ENCODE measurements around the gene HAL. TPM values are rescaled to one million over a fixed set of nuclear protein-coding genes. Genes with fewer than 3 reads are reported as not detected.
"Not testable (repeated sequence)": the region's sequence is repeated elsewhere in the genome, so short reads cannot be mapped to it uniquely, and the experiment has no call there.

The HAL gene
- total RNA-seq, 1 experiment from 2014 or later = 0.18 TPM

GRCh38 chr12:95978774-95979173 is 17.4 kb downstream of the HAL start:
- Histone ChIP-seq H3K27ac (no peak overlapping the region), H3K9me3 (replicated peaks) (peaks cover 31% of the 10 kb centered on the region), H3K4me3 (no peak overlapping the region), H3K36me3 (no peaks in the 10 kb centered on the region), H3K4me1 (replicated peaks) (peaks cover 11% of the 10 kb centered on the region), H3K27me3 (replicated peaks) (peaks cover 36% of the 10 kb centered on the region)
- peak in 1 of 2 experiments; percentile 58 for DNase-seq (ENCODE audit: low read depth in 1 of 2, low spot score in 2 of 2)

- Histone ChIP-seq H3K4me1 (replicated peaks) (peaks cover 11% of the 10 kb centered on the region), H3K27me3 (replicated peaks) (peaks cover 36% of the 10 kb centered on the region), H3K36me3 (no peaks in the 10 kb centered on the region), H3K9me3 (replicated peaks) (peaks cover 32% of the 10 kb centered on the region), H3K27ac (no peak overlapping the region), H3K4me3 (no peak overlapping the region)
- peak; percentile 61 to 69 for DNase-seq (ENCODE audit: low read depth in 1 of 2, low spot score in 2 of 2)
These were observed 17.8 kb downstream of the HAL start for GRCh38 chr12:95978351-95978750.

GRCh38 chr12:95977764-95978305 is 18.3 kb downstream of the HAL start:
- Histone ChIP-seq H3K9me3 (replicated peaks) (peaks cover 32% of the 10 kb centered on the region), H3K36me3 (no peaks in the 10 kb centered on the region), H3K27me3 (replicated peaks) (peaks cover 36% of the 10 kb centered on the region), H3K4me1 (replicated peaks) (peaks cover 11% of the 10 kb centered on the region), H3K27ac (no peak overlapping the region), H3K4me3 (no peak overlapping the region)
- DNase-seq (ENCODE audit: low read depth in 1 of 2, low spot score in 2 of 2) = peak; percentile 55 to 89

GRCh38 chr12:95976416-95976832 is 19.7 kb downstream of the HAL start:
- Histone ChIP-seq H3K36me3 (no peaks in the 10 kb centered on the region), H3K4me1 (replicated peaks) (peaks cover 11% of the 10 kb centered on the region), H3K27ac (no peak overlapping the region), H3K4me3 (no peak overlapping the region), H3K27me3 (replicated peaks) (peaks cover 26% of the 10 kb centered on the region), H3K9me3 (replicated peaks) (peaks cover 32% of the 10 kb centered on the region)
- peak; percentile 83 to 85 for DNase-seq (ENCODE audit: low read depth in 1 of 2, low spot score in 2 of 2)

GRCh38 chr12:95975491-95975890 is 20.7 kb downstream of the HAL start:
- Histone ChIP-seq H3K27ac (no peak overlapping the region), H3K4me1 (replicated peaks) (peaks cover 11% of the 10 kb centered on the region), H3K4me3 (no peak overlapping the region), H3K9me3 (replicated peaks) (peaks cover 26% of the 10 kb centered on the region), H3K36me3 (no peaks in the 10 kb centered on the region), H3K27me3 (replicated peaks) (peaks cover 19% of the 10 kb centered on the region)
- peak; percentile 59 to 70 for DNase-seq (ENCODE audit: low read depth in 1 of 2, low spot score in 2 of 2)

- H3K4me1 ChIP-seq (replicated peaks) = peaks cover 11% of the 10 kb centered on the region
- H3K9me3 ChIP-seq (replicated peaks) = peaks cover 26% of the 10 kb centered on the region
- peaks cover 10% of the 10 kb centered on the region; the same call in 1 of the 2 replicates for H3K27me3 ChIP-seq (replicated peaks)
- no peak overlapping the region for H3K27ac ChIP-seq
- no peaks in the 10 kb centered on the region for H3K36me3 ChIP-seq
- DNase-seq (ENCODE audit: low read depth in 1 of 2, low spot score in 2 of 2) = peak in 1 of 2 experiments; percentile 50
- H3K4me3 ChIP-seq = no peak overlapping the region
These were observed 21.8 kb downstream of the HAL start for GRCh38 chr12:95974358-95974757.

GRCh38 chr12:95972832-95973456 is 23.2 kb downstream of the HAL start:
- Histone ChIP-seq H3K36me3 (no peaks in the 10 kb centered on the region), H3K27ac (no peak overlapping the region), H3K4me1 (replicated peaks) (peaks cover 11% of the 10 kb centered on the region), H3K4me3 (no peak overlapping the region), H3K27me3 (replicated peaks) (0 out of 2 replicates have a peak, but pooled peaks cover 3% of the 10 kb centered on the region), H3K9me3 (replicated peaks) (peaks cover 25% of the 10 kb centered on the region)
- DNase-seq (ENCODE audit: low read depth in 1 of 2, low spot score in 2 of 2) = no peak

- H3K27me3 ChIP-seq (replicated peaks) = 0 out of 2 replicates have a peak, but pooled peaks cover 3% of the 10 kb centered on the region
- H3K36me3 ChIP-seq = no peaks in the 10 kb centered on the region
- H3K4me1 ChIP-seq (replicated peaks) = peaks cover under 1% of the 10 kb centered on the region
- no peak overlapping the region for H3K4me3 ChIP-seq
- H3K9me3 ChIP-seq (replicated peaks) = peaks cover 10% of the 10 kb centered on the region
- H3K27ac ChIP-seq = no peak overlapping the region
- DNase-seq (ENCODE audit: low read depth in 1 of 2, low spot score in 2 of 2) = no peak
These were observed 25.2 kb downstream of the HAL start for GRCh38 chr12:95970905-95971304.

GRCh38 chr12:95969116-95969515 is 27.0 kb downstream of the HAL start:
- not testable (repeated sequence) for H3K9me3 ChIP-seq (replicated peaks); H3K27ac ChIP-seq; H3K27me3 ChIP-seq (replicated peaks); DNase-seq (ENCODE audit: low read depth in 1 of 2, low spot score in 2 of 2); H3K36me3 ChIP-seq; H3K4me1 ChIP-seq (replicated peaks); H3K4me3 ChIP-seq

- H3K27ac ChIP-seq = no peak overlapping the region
These were observed 28.8 kb downstream of the HAL start for GRCh38 chr12:95967301-95967700.

GRCh38 chr12:95966287-95966870 is 29.8 kb downstream of the HAL start:
- no peaks in the 10 kb centered on the region for H3K9me3 ChIP-seq (replicated peaks)
- no peak overlapping the region for H3K4me3 ChIP-seq
- no peaks in the 10 kb centered on the region for H3K36me3 ChIP-seq
- no peaks in the 10 kb centered on the region for H3K27me3 ChIP-seq (replicated peaks)
- H3K4me1 ChIP-seq (replicated peaks) = no peaks in the 10 kb centered on the region
- DNase-seq (ENCODE audit: low read depth in 1 of 2, low spot score in 2 of 2) = no peak
- H3K27ac ChIP-seq = no peak overlapping the region

More at GRCh38 chr12:95967301-95967700, 28.8 kb downstream of the HAL start:
- Histone ChIP-seq H3K36me3 (no peaks in the 10 kb centered on the region), H3K9me3 (replicated peaks) (no peaks in the 10 kb centered on the region), H3K4me3 (no peak overlapping the region), H3K4me1 (replicated peaks) (no peaks in the 10 kb centered on the region), H3K27me3 (replicated peaks) (no peaks in the 10 kb centered on the region)
- no peak for DNase-seq (ENCODE audit: low read depth in 1 of 2, low spot score in 2 of 2)

GRCh38 chr12:95963096-95963495 is 33.0 kb downstream of the HAL start:
- H3K4me3 ChIP-seq = no peak overlapping the region
- no peak overlapping the region for H3K27ac ChIP-seq
- DNase-seq (ENCODE audit: low read depth in 1 of 2, low spot score in 2 of 2) = no peak
- no peaks in the 10 kb centered on the region for H3K36me3 ChIP-seq
- H3K4me1 ChIP-seq (replicated peaks) = no peaks in the 10 kb centered on the region
- H3K27me3 ChIP-seq (replicated peaks) = no peaks in the 10 kb centered on the region
- no peaks in the 10 kb centered on the region for H3K9me3 ChIP-seq (replicated peaks)

- no peaks in the 10 kb centered on the region for H3K4me1 ChIP-seq (replicated peaks)
These were observed 33.9 kb downstream of the HAL start for GRCh38 chr12:95962222-95962621.

GRCh38 chr12:95960241-95960640 is 35.9 kb downstream of the HAL start:
- Histone ChIP-seq H3K36me3 (no peaks in the 10 kb centered on the region), H3K4me1 (replicated peaks) (no peaks in the 10 kb centered on the region)

More at GRCh38 chr12:95962222-95962621, 33.9 kb downstream of the HAL start:
- H3K4me3 ChIP-seq = no peak overlapping the region
- H3K9me3 ChIP-seq (replicated peaks) = no peaks in the 10 kb centered on the region
- DNase-seq (ENCODE audit: low read depth in 1 of 2, low spot score in 2 of 2) = no peak
- H3K27ac ChIP-seq = no peak overlapping the region
- 0 out of 2 replicates have a peak, but pooled peaks cover 2% of the 10 kb centered on the region for H3K27me3 ChIP-seq (replicated peaks)
- no peaks in the 10 kb centered on the region for H3K36me3 ChIP-seq

More at GRCh38 chr12:95960241-95960640, 35.9 kb downstream of the HAL start:
- H3K27me3 ChIP-seq (replicated peaks) = 0 out of 2 replicates have a peak, but pooled peaks cover 2% of the 10 kb centered on the region
- H3K9me3 ChIP-seq (replicated peaks) = no peaks in the 10 kb centered on the region
- no peak overlapping the region for H3K27ac ChIP-seq
- no peak for DNase-seq (ENCODE audit: low read depth in 1 of 2, low spot score in 2 of 2)
- no peak overlapping the region for H3K4me3 ChIP-seq

Data from SJSA1 (cell line).